Skin of body (tissue), 2 donors: ENCODE results near the gene NARF. TPM values are rescaled to one million over a fixed set of nuclear protein-coding genes. Genes with fewer than 3 reads are reported as not detected.
"Not testable (repeated sequence)": the region's sequence is repeated elsewhere in the genome, so short reads cannot be mapped to it uniquely, and the experiment has no call there.

Source experiments
- DNase-seq: peaks from one replicate; lab custom pipeline; 2025; lab: John Stamatoyannopoulos, UW
- total RNA-seq: library from RNA; depleted of rRNA; stranded (reverse); fragments of >200 nt; gene quantifications from one replicate; pipeline ENCODE4 v1.2.3, GENCODE V29; 2014

NARF gene
- total RNA-seq, 1 donor from 2014 or later: 36.0 TPM

- DNase-seq: no peak
Measured at GRCh38 chr17:82446124-82446523, 12.4 kb upstream of the NARF start.

DNA sequence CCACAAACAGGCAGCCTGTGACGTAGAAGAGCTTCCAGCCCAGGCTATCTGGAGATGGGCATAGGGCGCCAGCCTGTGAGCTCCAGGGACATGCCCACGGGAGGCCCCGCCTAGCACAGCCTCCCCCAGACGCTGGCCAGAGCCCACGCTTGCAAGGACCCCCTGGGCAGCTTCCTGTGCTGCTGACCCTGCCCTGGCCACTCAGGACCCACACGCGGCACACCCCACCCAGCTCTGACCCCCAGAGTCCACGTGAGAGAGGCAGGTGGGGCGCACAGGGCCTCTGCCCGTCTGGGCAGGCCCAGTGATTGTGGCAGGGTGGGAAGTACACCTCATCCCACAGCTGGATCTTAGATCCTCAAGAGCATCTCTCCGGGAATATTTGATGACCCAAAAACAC lies 11.9 kb upstream of the NARF start:
- DNase-seq: no peak

DNA sequence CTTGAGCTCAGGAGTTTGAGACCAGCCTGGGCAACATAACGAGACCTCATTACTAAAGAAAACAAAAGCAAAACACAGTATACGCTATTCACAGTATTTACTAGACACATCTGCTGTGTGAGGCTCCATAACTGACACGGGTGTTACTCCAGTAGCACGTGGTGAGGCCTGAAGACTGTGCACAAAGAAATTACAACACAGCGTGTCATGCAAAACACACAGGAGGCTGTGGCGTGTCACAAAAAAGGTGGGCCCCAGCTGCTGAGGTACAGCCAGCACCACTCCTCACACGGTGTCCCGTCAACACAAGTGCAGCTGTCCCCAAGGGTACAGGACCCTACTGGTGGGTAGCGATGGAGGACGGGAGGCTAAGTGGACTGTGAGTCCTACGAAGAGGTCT lies 10.7 kb upstream of the NARF start:
- no peak for DNase-seq

GRCh38 chr17:82449131-82449882 lies 9.2 kb upstream of the NARF start:
- no peak for DNase-seq

DNA sequence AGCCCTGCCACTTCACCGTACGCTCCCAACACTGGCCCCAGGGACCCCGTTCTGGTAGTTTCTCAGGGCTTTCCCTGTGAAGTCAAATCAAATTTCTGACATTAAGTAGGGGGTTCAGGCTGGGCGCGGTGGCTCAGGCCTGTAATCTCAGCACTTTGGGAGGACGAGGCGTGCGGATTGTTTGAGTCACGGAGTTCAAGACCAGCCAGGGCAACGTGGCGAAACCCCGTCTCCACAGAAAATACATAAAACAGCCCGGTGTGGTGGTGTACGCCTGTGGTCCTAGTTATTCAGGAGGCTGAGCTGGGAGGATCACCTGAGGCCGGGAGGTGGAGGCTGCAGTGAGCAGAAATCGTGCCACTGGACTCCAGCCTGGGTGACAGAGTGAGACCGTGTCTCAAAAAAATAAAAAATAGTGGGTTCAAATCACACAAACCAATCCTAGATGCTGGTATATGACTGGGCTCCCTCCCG lies 8.6 kb upstream of the NARF start:
- DNase-seq: no peak

- peak; percentile 95 for DNase-seq
Measured at GRCh38 chr17:82450357-82451106, 8.0 kb upstream of the NARF start, which contains the start of gene CYBC1. Gene CYBC1, minus strand, starts transcription at chr17:82450752. Its CDS starts 1,498 bp downstream, at chr17:82449254.

GRCh38 chr17:82452162-82452561 lies 6.4 kb upstream of the NARF start:
- DNase-seq: no peak

GRCh38 chr17:82453151-82453550 lies 5.4 kb upstream of the NARF start:
- DNase-seq: not testable (repeated sequence)

- DNase-seq: not testable (repeated sequence)
Measured at GRCh38 chr17:82453706-82454105, 4.8 kb upstream of the NARF start.

DNA sequence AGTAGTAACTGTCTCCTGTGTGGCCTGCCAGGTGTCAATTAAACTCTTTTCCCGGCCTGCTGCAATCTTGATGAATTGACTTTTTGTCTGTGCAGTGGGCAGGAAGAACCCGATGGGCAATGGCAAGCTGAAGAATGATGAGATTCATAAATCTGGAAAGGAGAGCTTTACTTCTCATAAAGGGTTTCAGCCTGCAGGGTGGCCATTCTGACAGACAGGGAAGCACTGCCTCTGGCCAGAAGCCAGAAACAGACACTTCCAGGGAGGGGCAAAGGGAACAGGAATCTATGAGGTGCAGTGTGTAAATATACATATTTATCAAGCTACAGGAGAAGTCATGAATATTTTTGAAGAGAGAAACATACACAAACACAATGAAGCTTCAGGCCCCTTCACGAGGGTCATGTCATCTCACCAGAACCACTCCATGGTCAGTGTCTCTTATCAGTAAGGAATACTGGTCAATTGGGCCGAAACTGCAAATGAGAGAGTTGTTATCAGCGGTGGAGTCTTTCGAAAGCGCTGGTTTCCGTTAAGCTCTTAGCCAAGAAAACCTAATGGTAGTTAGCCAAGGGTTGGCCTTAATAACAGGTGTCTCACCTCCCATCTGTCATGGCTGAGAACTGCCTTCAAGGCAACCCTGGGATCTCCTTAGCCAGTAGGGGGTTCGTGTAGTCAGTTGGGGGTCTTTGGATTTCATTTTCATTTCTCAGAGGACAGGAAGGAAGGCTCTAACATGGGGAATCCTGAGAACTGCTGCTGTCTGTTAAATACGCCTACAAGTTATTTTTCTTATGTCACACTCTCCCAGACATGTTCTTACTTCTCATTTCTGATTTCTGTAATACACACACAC lies 1.2 kb upstream of the NARF start:
- DNase-seq: no peak

GRCh38 chr17:82457929-82458178 lies 687 bp upstream of the NARF start:
- DNase-seq: peak; percentile 92

DNA sequence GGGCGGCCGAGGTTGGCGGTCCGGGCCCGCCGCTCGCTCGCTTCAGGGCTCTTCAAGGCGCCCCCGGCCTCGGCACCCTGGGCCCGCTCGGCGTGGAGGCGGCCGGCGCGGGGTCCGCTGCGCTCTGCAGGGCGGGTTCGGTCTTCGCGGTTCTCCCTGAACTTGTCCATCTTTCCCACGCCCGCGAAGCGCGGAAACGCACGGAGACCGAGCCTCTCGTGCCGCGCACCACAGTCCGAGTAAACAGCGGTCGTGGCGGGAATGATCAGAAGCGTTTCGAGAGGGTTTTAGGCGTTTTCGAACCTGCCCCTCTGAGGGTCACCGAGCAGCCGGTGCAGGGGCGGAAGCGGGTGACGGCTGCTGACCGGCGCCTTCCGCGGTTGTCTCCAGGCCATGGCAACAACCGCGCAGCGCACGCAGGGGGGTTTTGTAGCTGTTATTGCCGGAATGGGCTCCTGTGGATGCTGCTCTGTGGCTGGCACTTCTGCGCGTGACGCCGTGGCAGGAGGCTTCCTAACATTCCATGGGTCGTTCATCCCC lies 414 bp downstream of the NARF start:
- no peak for DNase-seq

DNA sequence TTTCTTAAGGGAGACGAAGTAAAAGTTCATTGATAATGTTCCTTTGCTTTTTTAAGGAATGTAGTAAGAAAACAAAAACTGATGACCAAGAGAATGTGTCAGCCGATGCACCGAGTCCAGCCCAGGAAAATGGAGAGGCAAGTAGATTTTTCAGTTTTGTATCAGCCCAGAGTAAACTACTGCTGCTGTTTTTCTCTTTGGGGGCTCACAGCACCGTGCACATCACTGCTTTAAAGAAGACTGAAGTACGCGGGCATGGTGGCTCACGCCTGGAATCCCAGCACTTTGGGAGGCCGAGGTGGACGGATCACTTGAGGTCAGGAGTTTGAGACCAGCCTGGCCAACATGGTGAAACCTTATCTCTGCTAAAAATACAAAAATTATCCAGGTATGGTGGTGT lies 1.4 kb downstream of the NARF start:
- DNase-seq: not testable (repeated sequence)

GRCh38 chr17:82461827-82462524 lies 3.4 kb downstream of the NARF start:
- no peak for DNase-seq

GRCh38 chr17:82463391-82463790 lies 4.8 kb downstream of the NARF start:
- no peak for DNase-seq

- no peak for DNase-seq
Measured at GRCh38 chr17:82463925-82464566, 5.5 kb downstream of the NARF start.

DNA sequence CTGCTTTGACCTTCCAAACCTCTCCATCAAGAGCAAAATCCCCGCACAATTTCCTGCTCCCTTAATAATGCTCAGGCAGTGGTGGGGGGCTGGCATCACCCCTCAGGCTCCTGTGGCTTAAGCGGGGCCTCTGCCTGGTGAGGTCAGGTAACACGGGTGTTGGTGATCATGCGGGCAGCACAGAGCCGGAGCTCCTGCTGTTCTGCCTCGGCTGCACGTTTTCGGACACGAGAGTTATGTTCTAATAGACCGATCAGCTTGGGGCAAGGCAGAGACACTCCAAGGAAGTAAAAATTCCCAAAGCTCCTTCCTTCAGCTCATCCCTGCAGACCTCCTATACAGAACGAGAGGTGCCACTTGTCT lies 6.0 kb downstream of the NARF start:
- no peak for DNase-seq

GRCh38 chr17:82465023-82465603 lies 6.6 kb downstream of the NARF start:
- no peak for DNase-seq

DNA sequence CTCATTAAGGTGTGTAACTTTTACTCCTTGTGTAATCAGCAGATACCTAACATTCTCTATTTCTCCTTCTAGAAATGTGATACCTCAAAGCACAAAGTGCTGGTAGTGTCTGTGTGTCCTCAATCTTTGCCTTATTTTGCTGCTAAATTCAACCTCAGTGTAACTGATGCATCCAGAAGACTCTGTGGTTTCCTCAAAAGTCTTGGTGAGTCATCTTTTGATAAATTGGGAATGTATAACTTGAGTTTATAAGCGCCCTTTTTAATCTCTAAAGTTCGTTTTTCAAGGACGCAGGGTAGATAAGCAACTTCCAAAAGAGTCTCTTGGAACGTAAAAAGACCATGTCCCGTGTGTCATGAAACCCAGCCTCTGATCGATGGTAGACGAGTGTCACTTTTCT lies 10.2 kb downstream of the NARF start:
- no peak for DNase-seq

DNA sequence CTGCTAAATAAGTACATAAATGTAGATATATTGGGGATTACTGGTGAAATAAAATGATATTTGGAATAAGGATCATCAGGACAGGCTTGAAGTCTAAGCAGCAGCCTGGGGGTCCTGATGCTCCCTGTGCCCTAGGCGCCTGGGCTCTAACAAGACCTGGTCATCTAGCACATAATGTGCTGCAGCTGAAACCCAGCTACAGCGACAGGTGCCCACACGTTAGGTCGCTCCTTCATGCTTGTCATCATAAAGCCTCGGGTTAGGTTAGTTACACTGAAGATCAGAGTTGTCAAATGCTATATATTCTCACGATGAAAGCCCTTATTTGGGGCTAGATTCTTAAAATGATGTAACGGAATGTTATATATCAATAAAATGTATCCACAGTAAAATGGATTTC lies 11.5 kb downstream of the NARF start:
- DNase-seq: no peak
